B cell (primary cell): ENCODE data around the gene GBE1. TPM values are rescaled to one million over a fixed set of nuclear protein-coding genes. Genes with fewer than 3 reads are reported as not detected.

ENCODE experiments used
- ATAC-seq: fragments of 200-7000 bp; cut with Tn5 transposase; one replicate; pipeline ENCODE4 v1.10.0; 2021; ENCODE audit warnings: low read depth, mild to moderate bottlenecking, moderate number of reproducible peaks, moderate library complexity
- CTCF ChIA-PET: fragments of 350-600 bp; sonication (Branson Sonifier 250); formaldehyde crosslinking; loops from one replicate; lab custom pipeline; 2021; ENCODE audit warnings: antibody characterized with exemption, inconsistent platforms; lab: Charles Lee
- POLR2A ChIA-PET: fragments of 350-600 bp; sonication (Branson Sonifier 250); formaldehyde crosslinking; loops from one replicate; lab custom pipeline; 2021; ENCODE audit warnings: antibody characterized with exemption; lab: Charles Lee
- DNase-seq: peaks from one replicate; pipeline ENCODE4 v3.0.0; 2013
- H2AFZ ChIP-seq: 2 replicates; pipeline ENCODE4 v1.6.1; 2012; ENCODE audit warnings: mild to moderate bottlenecking, low read depth, low read length; ENCODE audit not compliant: insufficient read depth, poor library complexity, severe bottlenecking
- H3K27ac ChIP-seq, 2 donors: 1 replicate in 1 of 2; 2 replicates in 1 of 2; pipeline ENCODE4 v1.5.1; 2012 to 2013; ENCODE audit warnings: low read length in 2 of 2, mild to moderate bottlenecking in 2 of 2, moderate library complexity in 1 of 2
- H3K27me3 ChIP-seq, 4 experiments: fragments of 200-600 bp in 1 of 4; sonication (generic) in 1 of 4; replicated peaks in 1 of 4; 1 replicate in 2 of 4; 2 replicates in 2 of 4; pipeline versions ENCODE4 v1.6.1 to v1.7.0; 2013 to 2016; ENCODE audit warnings: low read length in 3 of 4, mild to moderate bottlenecking in 2 of 4, mixed read lengths in 1 of 4, moderate library complexity in 1 of 4; ENCODE audit not compliant: insufficient read depth in 4 of 4, control insufficient read depth in 3 of 4; ENCODE audit errors: control extremely low read depth in 1 of 4
- H3K36me3 ChIP-seq, 2 experiments: replicated peaks in 1 of 2; 1 replicate in 1 of 2; 2 replicates in 1 of 2; pipeline versions ENCODE4 v1.6.1 to v1.7.1; 2013; ENCODE audit warnings: low read length in 1 of 2; ENCODE audit not compliant: insufficient read depth in 2 of 2, control insufficient read depth in 1 of 2; ENCODE audit errors: control extremely low read depth in 1 of 2, extremely low read depth in 1 of 2
- H3K4me1 ChIP-seq, 2 donors: fragments of 200-600 bp in 1 of 2; sonication (generic) in 1 of 2; 1 replicate in 1 of 2; 2 replicates in 1 of 2; pipeline versions ENCODE4 v1.5.1 to v1.6.1; 2013 to 2017; ENCODE audit warnings: low read length in 2 of 2; ENCODE audit not compliant: control insufficient read depth in 2 of 2, insufficient read depth in 2 of 2
- H3K4me2 ChIP-seq: replicated peaks from 2 replicates; pipeline ENCODE3; 2012; ENCODE audit warnings: mild to moderate bottlenecking, low read depth, low read length; ENCODE audit not compliant: poor library complexity, severe bottlenecking
- H3K4me3 ChIP-seq, 5 experiments: fragments of 200-600 bp in 1 of 5; sonication (generic) in 1 of 5; 1 replicate in 3 of 5; 2 replicates in 2 of 5; pipeline versions ENCODE4 v1.5.1 to v1.7.0; 2011 to 2016; ENCODE audit warnings: low read length in 4 of 5, mild to moderate bottlenecking in 4 of 5, low read depth in 2 of 5, control low read depth in 1 of 5, moderate library complexity in 1 of 5; ENCODE audit not compliant: insufficient read depth in 1 of 5; ENCODE audit errors: control extremely low read depth in 1 of 5, extremely low read depth in 1 of 5
- H3K79me2 ChIP-seq: fragments of 200-600 bp; sonication (generic); one replicate; pipeline ENCODE4 v1.6.0; 2016; ENCODE audit warnings: low read length; ENCODE audit not compliant: control insufficient read depth, insufficient read depth
- H3K9ac ChIP-seq: fragments of 200-600 bp; sonication (generic); 2 replicates; pipeline ENCODE4 v1.6.1; 2017; ENCODE audit warnings: mild to moderate bottlenecking, low read length, moderate library complexity
- H3K9me3 ChIP-seq, 3 donors: one replicate each; pipeline versions ENCODE4 v1.6.1 to v1.7.1; 2013; ENCODE audit warnings: low read length in 2 of 3; ENCODE audit not compliant: control insufficient read depth in 2 of 3, insufficient read depth in 1 of 3; ENCODE audit errors: control extremely low read depth in 1 of 3
- H4K20me1 ChIP-seq: 2 replicates; pipeline ENCODE4 v1.6.0; 2012; ENCODE audit warnings: mild to moderate bottlenecking, low read length; ENCODE audit not compliant: insufficient read depth, control insufficient read depth, poor library complexity, severe bottlenecking
- H3K27ac Mint-ChIP-seq: one replicate; pipeline ENCODE4 v1.8.0; 2021; ENCODE audit warnings: mixed read lengths
- H3K27me3 Mint-ChIP-seq: one replicate; pipeline ENCODE4 v1.8.0; 2021; ENCODE audit warnings: mixed read lengths
- H3K4me1 Mint-ChIP-seq: one replicate; pipeline ENCODE4 v1.8.0; 2021; ENCODE audit warnings: mixed read lengths
- H3K4me3 Mint-ChIP-seq: one replicate; pipeline ENCODE4 v1.8.0; 2021; ENCODE audit warnings: mixed read lengths
- H3K9me3 Mint-ChIP-seq: one replicate; pipeline ENCODE4 v1.8.0; 2022; ENCODE audit warnings: mixed read lengths; ENCODE audit not compliant: insufficient read depth
- CTCF ChIP-seq: fragments of 200-600 bp; IDR thresholded peaks from one replicate; pipeline ENCODE4 v1.8.0; 2022; ENCODE audit warnings: antibody characterized with exemption, mild to moderate bottlenecking
- EZH2 ChIP-seq: IDR thresholded peaks from 2 replicates; pipeline ENCODE4 v1.6.1; 2012; ENCODE audit warnings: borderline replicate concordance, low read depth, mild to moderate bottlenecking, moderate library complexity, low read length; ENCODE audit not compliant: insufficient read depth, poor library complexity, severe bottlenecking
- WGBS: methylation state at CpG from one replicate; pipeline ENCODE4 v1.1.5; 2013; ENCODE audit warnings: missing lambda C conversion rate; ENCODE audit not compliant: insufficient coverage; 5-methylcytosine and 5-hydroxymethylcytosine counted together
- intact Hi-C: fragments of 100-400 bp; cut with micrococcal nuclease; formaldehyde crosslinking; loops from one replicate; pipeline ENCODE4 v1.10.0; 2022
- polyA plus RNA-seq: library from polyadenylated mRNA; depleted of rRNA; stranded (reverse); fragments of >200 nt; gene quantifications from 2 replicates; pipeline ENCODE4 v1.2.3, GENCODE V29; 2012
- total RNA-seq, 2 donors: library from RNA; stranded (reverse); fragments of 120-200 nt in 1 of 2; gene quantifications; 1 replicate in 1 of 2; 2 replicates in 1 of 2; pipeline versions ENCODE4 v1.2.3 to v1.2.4, GENCODE V29; 2013 to 2022

Gene GBE1
- total and polyA plus RNA-seq, 2 donors (not counting 1 experiment from before 2014, with no cell fraction given), result 3.4 to 20.8 TPM

- Histone ChIP-seq H3K4me2 (no peak overlapping the region), H3K9ac (no peak overlapping the region), H3K36me3 (no peaks in the 10 kb centered on the region), H3K4me1 (no peaks in the 10 kb centered on the region), H3K79me2 (no peaks in the 10 kb centered on the region), H2AFZ (no peak overlapping the region), H3K4me3 (no peak overlapping the region), H4K20me1 (no peaks in the 10 kb centered on the region), H3K27ac (no peak overlapping the region), H3K9me3 (no peaks in the 10 kb centered on the region), H3K27me3 (no peaks in the 10 kb centered on the region)
- no CpG with 5 or more reads among the region's 1 CpG for WGBS
- no peaks in the 10 kb centered on the region for H3K9me3 Mint-ChIP-seq
- intact Hi-C loops, result no loop called here
- no peak for DNase-seq
- POLR2A ChIA-PET, result no interaction called here
- ATAC-seq, result no peak
- H3K4me3 Mint-ChIP-seq, result no peak overlapping the region
- TF ChIP-seq EZH2, result no peak
- no peak for TF ChIP-seq CTCF
- no peak overlapping the region for H3K27ac Mint-ChIP-seq
- H3K27me3 Mint-ChIP-seq, result no peaks in the 10 kb centered on the region
- CTCF ChIA-PET, result no interaction called here
- H3K4me1 Mint-ChIP-seq, result no peaks in the 10 kb centered on the region
Observed at GRCh38 chr3:81558106-81558505, 203.3 kb downstream of the GBE1 start.

- Histone ChIP-seq H3K4me3 (no peak overlapping the region), H3K9me3 (no peaks in the 10 kb centered on the region), H3K27me3 (no peaks in the 10 kb centered on the region), H2AFZ (no peak overlapping the region), H3K4me2 (no peak overlapping the region), H3K27ac (no peak overlapping the region), H3K4me1 (no peaks in the 10 kb centered on the region), H3K9ac (no peak overlapping the region), H3K36me3 (no peaks in the 10 kb centered on the region), H3K79me2 (no peaks in the 10 kb centered on the region), H4K20me1 (no peaks in the 10 kb centered on the region)
- ATAC-seq (no peak), DNase-seq (no peak)
- intact Hi-C loops, result no loop called here
- Mint-ChIP-seq H3K9me3 (no peaks in the 10 kb centered on the region), H3K27ac (no peak overlapping the region), H3K27me3 (no peaks in the 10 kb centered on the region), H3K4me3 (no peak overlapping the region), H3K4me1 (no peaks in the 10 kb centered on the region)
- TF ChIP-seq EZH2 (no peak), CTCF (no peak)
- ChIA-PET POLR2A (no interaction called here), CTCF (no interaction called here)
- WGBS, result 100% methylated on average over 1 of the region's 2 CpGs
Observed at GRCh38 chr3:81554801-81555200, 206.6 kb downstream of the GBE1 start.
